ENCODE measurements around the gene VTI1A.
A peak's percentile ranks its signal among the peaks of the same experiment; 100 is the strongest.

GRCh38 chr10:112475575-112476218 lies 28.7 kb downstream of the VTI1A start:
- TF ChIP-seq RXRA (IDR thresholded peaks at IDR 0.05): no peak
- TF ChIP-seq, protein P1, sequence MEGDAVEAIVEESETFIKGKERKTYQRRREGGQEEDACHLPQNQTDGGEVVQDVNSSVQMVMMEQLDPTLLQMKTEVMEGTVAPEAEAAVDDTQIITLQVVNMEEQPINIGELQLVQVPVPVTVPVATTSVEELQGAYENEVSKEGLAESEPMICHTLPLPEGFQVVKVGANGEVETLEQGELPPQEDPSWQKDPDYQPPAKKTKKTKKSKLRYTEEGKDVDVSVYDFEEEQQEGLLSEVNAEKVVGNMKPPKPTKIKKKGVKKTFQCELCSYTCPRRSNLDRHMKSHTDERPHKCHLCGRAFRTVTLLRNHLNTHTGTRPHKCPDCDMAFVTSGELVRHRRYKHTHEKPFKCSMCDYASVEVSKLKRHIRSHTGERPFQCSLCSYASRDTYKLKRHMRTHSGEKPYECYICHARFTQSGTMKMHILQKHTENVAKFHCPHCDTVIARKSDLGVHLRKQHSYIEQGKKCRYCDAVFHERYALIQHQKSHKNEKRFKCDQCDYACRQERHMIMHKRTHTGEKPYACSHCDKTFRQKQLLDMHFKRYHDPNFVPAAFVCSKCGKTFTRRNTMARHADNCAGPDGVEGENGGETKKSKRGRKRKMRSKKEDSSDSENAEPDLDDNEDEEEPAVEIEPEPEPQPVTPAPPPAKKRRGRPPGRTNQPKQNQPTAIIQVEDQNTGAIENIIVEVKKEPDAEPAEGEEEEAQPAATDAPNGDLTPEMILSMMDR (IDR thresholded peaks at IDR 0.05; ENCODE audit: low read depth, low read length, missing input control): peak; percentile 43
- TF ChIP-seq TAF1 (conservative IDR thresholded peaks at IDR 0.05): no peak
- no peak for TF ChIP-seq EGR1 (IDR thresholded peaks at IDR 0.05; ENCODE audit: low read depth in 2 of 2)
- no peak for TF ChIP-seq FOXA1 (IDR thresholded peaks at IDR 0.05)
- no peak for TF ChIP-seq GABPA (IDR thresholded peaks at IDR 0.05 in 1 of 2, conservative IDR thresholded peaks at IDR 0.05 in 1 of 2)
- TF ChIP-seq REST (IDR thresholded peaks at IDR 0.05): no peak
- TF ChIP-seq RAD21 (IDR thresholded peaks at IDR 0.05): peak; percentile 77 to 79
- TF ChIP-seq ATF3 (IDR thresholded peaks at IDR 0.05): no peak
- TF ChIP-seq, protein P2, sequence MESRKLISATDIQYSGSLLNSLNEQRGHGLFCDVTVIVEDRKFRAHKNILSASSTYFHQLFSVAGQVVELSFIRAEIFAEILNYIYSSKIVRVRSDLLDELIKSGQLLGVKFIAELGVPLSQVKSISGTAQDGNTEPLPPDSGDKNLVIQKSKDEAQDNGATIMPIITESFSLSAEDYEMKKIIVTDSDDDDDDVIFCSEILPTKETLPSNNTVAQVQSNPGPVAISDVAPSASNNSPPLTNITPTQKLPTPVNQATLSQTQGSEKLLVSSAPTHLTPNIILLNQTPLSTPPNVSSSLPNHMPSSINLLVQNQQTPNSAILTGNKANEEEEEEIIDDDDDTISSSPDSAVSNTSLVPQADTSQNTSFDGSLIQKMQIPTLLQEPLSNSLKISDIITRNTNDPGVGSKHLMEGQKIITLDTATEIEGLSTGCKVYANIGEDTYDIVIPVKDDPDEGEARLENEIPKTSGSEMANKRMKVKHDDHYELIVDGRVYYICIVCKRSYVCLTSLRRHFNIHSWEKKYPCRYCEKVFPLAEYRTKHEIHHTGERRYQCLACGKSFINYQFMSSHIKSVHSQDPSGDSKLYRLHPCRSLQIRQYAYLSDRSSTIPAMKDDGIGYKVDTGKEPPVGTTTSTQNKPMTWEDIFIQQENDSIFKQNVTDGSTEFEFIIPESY (IDR thresholded peaks at IDR 0.05): no peak
- TF ChIP-seq JUND (IDR thresholded peaks at IDR 0.05): no peak
- no peak for TF ChIP-seq MAX (IDR thresholded peaks at IDR 0.05)
- no peak for TF ChIP-seq SP1 (IDR thresholded peaks at IDR 0.05)
- TF ChIP-seq HNF4A (conservative IDR thresholded peaks at IDR 0.05): no peak

Data from liver (tissue), 3 donors.